K562 (cell line): ENCODE results near the gene PTPRM. TPM values are rescaled to one million over a fixed set of nuclear protein-coding genes. Genes with fewer than 3 reads are reported as not detected.

Experiments used
- BRCA1 ChIP-seq, 2 experiments: fragments of 450-650 bp in 1 of 2; sonication (generic) in 1 of 2; formaldehyde crosslinking in 1 of 2; IDR thresholded peaks; 2 replicates each; pipeline versions ENCODE4 v1.5.0 to v1.6.1; 2017 to 2020; ENCODE audit warnings: mild to moderate bottlenecking in 1 of 2, missing genetic modification reagents in 1 of 2
- MEF2A ChIP-seq: IDR thresholded peaks from 2 replicates; pipeline ENCODE4 v1.6.1; 2011; ENCODE audit warnings: low read depth, mild to moderate bottlenecking, low read length, moderate library complexity; ENCODE audit not compliant: control insufficient read depth
- NFXL1 ChIP-seq: fragments of 450-650 bp; formaldehyde crosslinking; IDR thresholded peaks from 2 replicates; pipeline ENCODE4 v1.4.0; 2021; ENCODE audit warnings: mild to moderate bottlenecking
- NR0B1 ChIP-seq: fragments of 450-650 bp; IDR thresholded peaks from one replicate; pipeline ENCODE4 v1.6.1; 2018; ENCODE audit warnings: mild to moderate bottlenecking, moderate library complexity; ENCODE audit not compliant: partially characterized antibody
- U2AF2 ChIP-seq: fragments of 200-400 bp; formaldehyde crosslinking; optimal IDR thresholded peaks from 2 replicates; pipeline ENCODE3; 2017; ENCODE audit warnings: low read depth, mild to moderate bottlenecking, low read length
- ZFP91 ChIP-seq: sonication (generic); formaldehyde crosslinking; IDR thresholded peaks from 2 replicates; pipeline ENCODE4 v1.8.0; 2022; ENCODE audit warnings: mild to moderate bottlenecking, missing genetic modification reagents
- polyA plus RNA-seq, 8 experiments: library from polyadenylated mRNA; depleted of rRNA in 4 of 8; stranded (reverse) in 5 of 8; unstranded in 3 of 8; fragments of >200 nt; fragmentation: Nextera tagmentation in 2 of 8; fragmentation: Illumina TruSeq in 1 of 8; extraction: Ambion mirVana in 2 of 8; extraction: Trizol in 1 of 8; gene quantifications; 2 replicates each; pipeline versions ENCODE4 v1.2.1 to v1.2.3, GENCODE V29; 2011 to 2014; ENCODE audit warnings: inconsistent platforms in 1 of 8, missing spikeins in 1 of 8
- total RNA-seq, 7 experiments: library from RNA; depleted of rRNA in 6 of 7; stranded (reverse); fragments of >200 nt in 6 of 7; fragmentation: Illumina TruSeq in 2 of 7; extraction: Trizol in 2 of 7; gene quantifications; 2 replicates each; pipeline versions ENCODE4 v1.2.1 to v1.2.3, GENCODE V29; 2011 to 2021; ENCODE audit warnings: low replicate concordance in 1 of 7
- TF ChIP-seq, protein P1 (sequence below): sonication (generic); formaldehyde crosslinking; IDR thresholded peaks from 2 replicates; pipeline ENCODE4 v1.8.0; 2023; ENCODE audit warnings: mild to moderate bottlenecking, missing genetic modification reagents

The PTPRM gene
- total and polyA plus RNA-seq, 9 of the 15 experiments (the other 6 are each of a cell fraction or from before 2014, with no cell fraction given): 0.03 to 0.16 (median 0.08) TPM; not detected in 3

GRCh38 chr18:8253944-8254343, 686.8 kb downstream of the PTPRM start (continued):
- TF ChIP-seq NR0B1 (no peak), MEF2A (no peak), U2AF2 (no peak), BRCA1 (IDR thresholded peaks at IDR 0.05) (no peak), BRCA1 (CRISPR knock-in tag; IDR thresholded peaks at IDR 0.05) (no peak), ZFP91 (CRISPR knock-in tag) (no peak), NFXL1 (no peak)
- TF ChIP-seq, protein P1, sequence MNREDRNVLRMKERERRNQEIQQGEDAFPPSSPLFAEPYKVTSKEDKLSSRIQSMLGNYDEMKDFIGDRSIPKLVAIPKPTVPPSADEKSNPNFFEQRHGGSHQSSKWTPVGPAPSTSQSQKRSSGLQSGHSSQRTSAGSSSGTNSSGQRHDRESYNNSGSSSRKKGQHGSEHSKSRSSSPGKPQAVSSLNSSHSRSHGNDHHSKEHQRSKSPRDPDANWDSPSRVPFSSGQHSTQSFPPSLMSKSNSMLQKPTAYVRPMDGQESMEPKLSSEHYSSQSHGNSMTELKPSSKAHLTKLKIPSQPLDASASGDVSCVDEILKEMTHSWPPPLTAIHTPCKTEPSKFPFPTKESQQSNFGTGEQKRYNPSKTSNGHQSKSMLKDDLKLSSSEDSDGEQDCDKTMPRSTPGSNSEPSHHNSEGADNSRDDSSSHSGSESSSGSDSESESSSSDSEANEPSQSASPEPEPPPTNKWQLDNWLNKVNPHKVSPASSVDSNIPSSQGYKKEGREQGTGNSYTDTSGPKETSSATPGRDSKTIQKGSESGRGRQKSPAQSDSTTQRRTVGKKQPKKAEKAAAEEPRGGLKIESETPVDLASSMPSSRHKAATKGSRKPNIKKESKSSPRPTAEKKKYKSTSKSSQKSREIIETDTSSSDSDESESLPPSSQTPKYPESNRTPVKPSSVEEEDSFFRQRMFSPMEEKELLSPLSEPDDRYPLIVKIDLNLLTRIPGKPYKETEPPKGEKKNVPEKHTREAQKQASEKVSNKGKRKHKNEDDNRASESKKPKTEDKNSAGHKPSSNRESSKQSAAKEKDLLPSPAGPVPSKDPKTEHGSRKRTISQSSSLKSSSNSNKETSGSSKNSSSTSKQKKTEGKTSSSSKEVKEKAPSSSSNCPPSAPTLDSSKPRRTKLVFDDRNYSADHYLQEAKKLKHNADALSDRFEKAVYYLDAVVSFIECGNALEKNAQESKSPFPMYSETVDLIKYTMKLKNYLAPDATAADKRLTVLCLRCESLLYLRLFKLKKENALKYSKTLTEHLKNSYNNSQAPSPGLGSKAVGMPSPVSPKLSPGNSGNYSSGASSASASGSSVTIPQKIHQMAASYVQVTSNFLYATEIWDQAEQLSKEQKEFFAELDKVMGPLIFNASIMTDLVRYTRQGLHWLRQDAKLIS (CRISPR knock-in tag): no peak
